Measurements from ENCODE around the gene TEDDM1.

Gene TEDDM1

DNA sequence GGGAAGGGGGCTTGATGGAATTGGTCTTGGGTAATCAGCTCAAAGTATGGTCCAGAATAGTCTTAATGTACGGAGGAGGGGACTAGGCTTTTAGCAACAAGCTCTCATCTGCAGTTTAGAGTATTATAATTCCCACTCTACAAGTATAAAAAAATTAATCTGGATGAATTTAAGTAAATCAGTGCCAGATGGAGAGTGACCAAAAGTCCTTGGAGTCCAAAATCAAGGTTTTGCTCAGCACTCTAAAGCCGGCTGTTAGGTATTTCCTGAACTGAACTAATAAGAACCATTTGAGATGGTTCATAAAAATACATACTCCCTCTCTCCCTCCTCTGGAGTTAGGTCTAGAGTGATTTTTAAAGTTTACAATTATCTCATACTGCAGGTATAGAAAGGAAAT, 32.5 kb downstream of the TEDDM1 start:
- H3K9me3 ChIP-seq, result no peaks in the 10 kb centered on the region
- TF ChIP-seq, protein P1, sequence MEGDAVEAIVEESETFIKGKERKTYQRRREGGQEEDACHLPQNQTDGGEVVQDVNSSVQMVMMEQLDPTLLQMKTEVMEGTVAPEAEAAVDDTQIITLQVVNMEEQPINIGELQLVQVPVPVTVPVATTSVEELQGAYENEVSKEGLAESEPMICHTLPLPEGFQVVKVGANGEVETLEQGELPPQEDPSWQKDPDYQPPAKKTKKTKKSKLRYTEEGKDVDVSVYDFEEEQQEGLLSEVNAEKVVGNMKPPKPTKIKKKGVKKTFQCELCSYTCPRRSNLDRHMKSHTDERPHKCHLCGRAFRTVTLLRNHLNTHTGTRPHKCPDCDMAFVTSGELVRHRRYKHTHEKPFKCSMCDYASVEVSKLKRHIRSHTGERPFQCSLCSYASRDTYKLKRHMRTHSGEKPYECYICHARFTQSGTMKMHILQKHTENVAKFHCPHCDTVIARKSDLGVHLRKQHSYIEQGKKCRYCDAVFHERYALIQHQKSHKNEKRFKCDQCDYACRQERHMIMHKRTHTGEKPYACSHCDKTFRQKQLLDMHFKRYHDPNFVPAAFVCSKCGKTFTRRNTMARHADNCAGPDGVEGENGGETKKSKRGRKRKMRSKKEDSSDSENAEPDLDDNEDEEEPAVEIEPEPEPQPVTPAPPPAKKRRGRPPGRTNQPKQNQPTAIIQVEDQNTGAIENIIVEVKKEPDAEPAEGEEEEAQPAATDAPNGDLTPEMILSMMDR (IDR thresholded peaks at IDR 0.05), result no peak
- no peak overlapping the region for H3K27ac ChIP-seq
- intact Hi-C loops (cut with DNase I; ENCODE audit: low total_unique reads), result no loop called here
- H3K4me1 ChIP-seq, result peaks cover 0 to 14% (median 8%) of the 10 kb centered on the region in 4 donors
- no peaks in the 10 kb centered on the region for H3K27me3 ChIP-seq
- no peaks in the 10 kb centered on the region for H3K36me3 ChIP-seq
- no peak for DNase-seq
- H3K4me3 ChIP-seq, result no peak overlapping the region

- no peak overlapping the region for H3K4me3 ChIP-seq
- H3K4me1 ChIP-seq, result peaks cover 0 to 14% (median 8%) of the 10 kb centered on the region in 4 donors
- intact Hi-C loops (cut with DNase I; ENCODE audit: low total_unique reads), result no loop called here
- H3K36me3 ChIP-seq, result no peaks in the 10 kb centered on the region
- no peak overlapping the region for H3K27ac ChIP-seq
- H3K9me3 ChIP-seq, result no peaks in the 10 kb centered on the region
- no peak for DNase-seq
- H3K27me3 ChIP-seq, result no peaks in the 10 kb centered on the region
- TF ChIP-seq, protein P1 (IDR thresholded peaks at IDR 0.05), result no peak
These were observed 33.9 kb downstream of the TEDDM1 start for GRCh38 chr1:182366596-182366995.

- DNase-seq, result no peak
- H3K27me3 ChIP-seq, result peaks cover 0 to 2% of the 10 kb centered on the region in 2 donors
- H3K27ac ChIP-seq, result no peak overlapping the region
- H3K36me3 ChIP-seq, result no peaks in the 10 kb centered on the region
- no peaks in the 10 kb centered on the region for H3K9me3 ChIP-seq
- TF ChIP-seq, protein P1 (IDR thresholded peaks at IDR 0.05), result no peak
- no peaks in the 10 kb centered on the region for H3K4me1 ChIP-seq
- intact Hi-C loops (cut with DNase I; ENCODE audit: low total_unique reads), result no loop called here
- H3K4me3 ChIP-seq, result no peak overlapping the region
These were observed 40.8 kb downstream of the TEDDM1 start for GRCh38 chr1:182359645-182360044.

GRCh38 chr1:182357913-182358312, 42.6 kb downstream of the TEDDM1 start:
- intact Hi-C loops (cut with DNase I; ENCODE audit: low total_unique reads), result no loop called here
- H3K4me3 ChIP-seq, result no peak overlapping the region
- H3K9me3 ChIP-seq, result no peaks in the 10 kb centered on the region
- DNase-seq, result no peak
- no peaks in the 10 kb centered on the region for H3K4me1 ChIP-seq
- no peak overlapping the region for H3K27ac ChIP-seq
- no peaks in the 10 kb centered on the region for H3K36me3 ChIP-seq
- H3K27me3 ChIP-seq, result peaks cover 0 to 2% of the 10 kb centered on the region in 2 donors
- TF ChIP-seq, protein P1 (IDR thresholded peaks at IDR 0.05), result no peak

DNA sequence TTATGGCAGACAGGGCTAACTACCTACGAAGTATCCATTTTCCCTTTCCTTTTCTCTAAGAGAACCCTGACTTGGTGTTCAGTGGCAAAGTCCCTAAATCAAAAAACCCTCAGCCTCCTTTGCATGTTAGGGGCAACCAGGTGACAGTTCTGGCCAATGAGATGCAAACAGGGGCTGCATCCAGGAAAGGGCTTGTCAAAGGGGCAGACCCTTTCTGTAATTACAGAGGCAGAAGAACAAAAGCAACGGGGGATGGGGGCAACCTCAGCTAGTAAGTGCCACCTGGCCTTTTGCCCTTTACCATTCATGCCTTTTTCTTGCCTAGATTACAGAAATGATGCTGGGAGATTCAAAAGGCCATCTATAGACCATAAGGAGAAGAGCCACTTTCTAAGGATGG, 43.3 kb downstream of the TEDDM1 start:
- Histone ChIP-seq H3K4me3 (no peak overlapping the region), H3K27me3 (peaks cover 0 to 2% of the 10 kb centered on the region in 2 donors), H3K9me3 (no peaks in the 10 kb centered on the region), H3K4me1 (no peaks in the 10 kb centered on the region), H3K36me3 (no peaks in the 10 kb centered on the region), H3K27ac (no peak overlapping the region)
- intact Hi-C loops (cut with DNase I; ENCODE audit: low total_unique reads), result no loop called here
- no peak for DNase-seq
- TF ChIP-seq, protein P1 (IDR thresholded peaks at IDR 0.05), result no peak

DNA sequence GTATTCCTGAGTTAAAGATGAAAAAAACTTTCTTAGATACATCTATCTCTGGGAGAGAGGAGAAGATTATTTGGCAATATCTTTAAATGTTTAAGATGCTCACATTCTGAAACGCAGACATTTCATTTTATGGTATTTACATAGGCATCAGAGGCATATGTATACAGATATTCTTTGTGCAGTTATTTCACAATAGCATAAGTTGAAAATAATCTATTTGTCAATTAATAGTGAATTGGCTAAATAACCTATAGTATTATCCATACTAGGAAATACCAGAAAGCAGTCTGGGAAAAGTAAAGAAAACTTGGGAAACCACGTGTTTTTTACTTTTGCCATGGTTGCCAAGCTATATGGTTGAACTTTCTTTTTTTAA, 44.8 kb downstream of the TEDDM1 start:
- Histone ChIP-seq H3K4me1 (no peaks in the 10 kb centered on the region), H3K27me3 (peaks cover 0 to 2% of the 10 kb centered on the region in 2 donors), H3K9me3 (no peaks in the 10 kb centered on the region), H3K27ac (no peak overlapping the region), H3K36me3 (no peaks in the 10 kb centered on the region), H3K4me3 (no peak overlapping the region)
- no peak for DNase-seq
- intact Hi-C loops (cut with DNase I; ENCODE audit: low total_unique reads), result no loop called here
- TF ChIP-seq, protein P1 (IDR thresholded peaks at IDR 0.05), result no peak
